Measurements from ENCODE around the gene KIF3C.
"Not testable (repeated sequence)": the region's sequence is repeated elsewhere in the genome, so short reads cannot be mapped to it uniquely, and the experiment has no call there.

Gene KIF3C

GRCh38 chr2:25915411-25915810, 66.9 kb downstream of the KIF3C start:
- not testable (repeated sequence) for DNase-seq

- DNase-seq = not testable (repeated sequence)
These were observed 68.7 kb downstream of the KIF3C start for GRCh38 chr2:25913696-25913973.

- DNase-seq = peak; percentile 30
These were observed 69.2 kb downstream of the KIF3C start for GRCh38 chr2:25912851-25913695.

- not testable (repeated sequence) for DNase-seq
These were observed 72.7 kb downstream of the KIF3C start for GRCh38 chr2:25909574-25909973.

GRCh38 chr2:25905126-25905525, 77.2 kb downstream of the KIF3C start:
- DNase-seq = no peak

- DNase-seq = no peak
These were observed 79.0 kb downstream of the KIF3C start for GRCh38 chr2:25903216-25903776.

GRCh38 chr2:25899404-25899970, 82.8 kb downstream of the KIF3C start:
- DNase-seq = peak; percentile 21

- no peak for DNase-seq
These were observed 84.8 kb downstream of the KIF3C start for GRCh38 chr2:25897506-25897905.

- DNase-seq = not testable (repeated sequence)
These were observed 86.0 kb downstream of the KIF3C start for GRCh38 chr2:25896308-25896707.

GRCh38 chr2:25895610-25896009, 86.7 kb downstream of the KIF3C start:
- no peak for DNase-seq

- no peak for DNase-seq
These were observed 87.3 kb downstream of the KIF3C start for GRCh38 chr2:25895018-25895417.

GRCh38 chr2:25894135-25894830, 88.0 kb downstream of the KIF3C start:
- peak; percentile 32 for DNase-seq

GRCh38 chr2:25891672-25892071, 90.6 kb downstream of the KIF3C start:
- no peak for DNase-seq

GRCh38 chr2:25887624-25888242, 94.6 kb downstream of the KIF3C start:
- no peak for DNase-seq

- DNase-seq = peak; percentile 94
These were observed 96.4 kb downstream of the KIF3C start for GRCh38 chr2:25885933-25886332.

- no peak for DNase-seq
These were observed 100.5 kb downstream of the KIF3C start for GRCh38 chr2:25881764-25882163.

GRCh38 chr2:25879133-25879730, 103.1 kb downstream of the KIF3C start:
- peak; percentile 76 for DNase-seq

GRCh38 chr2:25878361-25879132, 103.8 kb downstream of the KIF3C start, which contains the start of gene ASXL2:
TSS of gene ASXL2 (minus strand) at chr2:25878487. CDS start at chr2:25878222, 265 bp downstream.
- peak; percentile 96 for DNase-seq

- DNase-seq = peak; percentile 55
These were observed 104.6 kb downstream of the KIF3C start for GRCh38 chr2:25877431-25878360.

Data from fibroblast of skin of back (primary cell).